Suprapubic skin (tissue), 4 donors: ENCODE data around the gene TTC22. TPM values are rescaled to one million over a fixed set of nuclear protein-coding genes. Genes with fewer than 3 reads are reported as not detected.

ENCODE experiments used
- DNase-seq, 2 donors: peaks; one replicate each; pipeline ENCODE4 v3.0.0-alpha.2; 2019; ENCODE audit warnings: low spot score in 2 of 2
- H3K27ac ChIP-seq: fragments of 200-600 bp; sonication (generic); one replicate; pipeline ENCODE4 v1.5.1; 2019
- H3K27me3 ChIP-seq: fragments of 200-600 bp; sonication (generic); one replicate; pipeline ENCODE4 v1.5.1; 2019
- H3K36me3 ChIP-seq: fragments of 200-600 bp; sonication (generic); one replicate; pipeline ENCODE4 v1.5.1; 2019
- H3K4me1 ChIP-seq: fragments of 200-600 bp; sonication (generic); one replicate; pipeline ENCODE4 v1.5.1; 2019
- H3K4me3 ChIP-seq: fragments of 200-600 bp; sonication (generic); one replicate; pipeline ENCODE4 v1.5.1; 2019; ENCODE audit warnings: mild to moderate bottlenecking
- H3K9me3 ChIP-seq: fragments of 200-600 bp; sonication (generic); one replicate; pipeline ENCODE4 v1.5.1; 2019
- CTCF ChIP-seq, 2 donors: fragments of 200-600 bp in 1 of 2; fragments of 450-650 bp in 1 of 2; sonication (generic) in 1 of 2; IDR thresholded peaks; one replicate each; pipeline ENCODE4 v1.5.1; 2016 to 2019; ENCODE audit warnings: antibody characterized with exemption in 2 of 2, mild to moderate bottlenecking in 1 of 2, moderate library complexity in 1 of 2
- EP300 ChIP-seq: sonication (generic); formaldehyde crosslinking; IDR thresholded peaks from one replicate; pipeline ENCODE4 v1.6.1; 2017; ENCODE audit warnings: antibody characterized with exemption
- POLR2A ChIP-seq, 2 donors: fragments of 450-650 bp; IDR thresholded peaks; one replicate each; pipeline ENCODE4 v1.6.1; 2017; ENCODE audit warnings: antibody characterized with exemption in 2 of 2, mild to moderate bottlenecking in 2 of 2, moderate library complexity in 2 of 2
- POLR2AphosphoS5 ChIP-seq, 3 donors: sonication (generic); formaldehyde crosslinking; IDR thresholded peaks; one replicate each; pipeline ENCODE4 v1.6.1; 2017; ENCODE audit warnings: antibody characterized with exemption in 3 of 3
- WGBS: methylation state at CpG from one replicate; pipeline ENCODE4 v1.1.5; 2018; 5-methylcytosine and 5-hydroxymethylcytosine counted together
- total RNA-seq, 4 donors: library from RNA; depleted of rRNA; stranded (reverse); fragments of >200 nt; gene quantifications; one replicate each; pipeline ENCODE4 v1.1.0, GENCODE V29; 2016

The TTC22 gene
- total RNA-seq, 4 donors from 2014 or later, result 37.4 to 64.0 (median 58.0) TPM

- Histone ChIP-seq H3K4me1 (peaks cover 6% of the 10 kb centered on the region), H3K9me3 (no peaks in the 10 kb centered on the region), H3K4me3 (no peak overlapping the region), H3K27ac (no peak overlapping the region), H3K36me3 (peaks cover 8% of the 10 kb centered on the region), H3K27me3 (no peaks in the 10 kb centered on the region)
- no peak for DNase-seq
- TF ChIP-seq POLR2A (IDR thresholded peaks at IDR 0.05) (no peak), EP300 (no peak), CTCF (IDR thresholded peaks at IDR 0.05) (no peak), POLR2AphosphoS5 (IDR thresholded peaks at IDR 0.05) (no peak)
- WGBS, result 75% methylated on average over 5 of the region's 5 CpGs
Measured at GRCh38 chr1:54843449-54843848, 42.3 kb upstream of the TTC22 start.

GRCh38 chr1:54842963-54843362, 41.8 kb upstream of the TTC22 start:
- Histone ChIP-seq H3K4me1 (peaks cover 6% of the 10 kb centered on the region), H3K36me3 (peaks cover 4% of the 10 kb centered on the region), H3K4me3 (no peak overlapping the region), H3K27me3 (no peaks in the 10 kb centered on the region), H3K27ac (no peak overlapping the region), H3K9me3 (no peaks in the 10 kb centered on the region)
- peak; percentile 46 to 74 for DNase-seq
- TF ChIP-seq CTCF (IDR thresholded peaks at IDR 0.05), result no peak
- TF ChIP-seq POLR2AphosphoS5 (IDR thresholded peaks at IDR 0.05), result no peak
- no peak for TF ChIP-seq POLR2A (IDR thresholded peaks at IDR 0.05)
- TF ChIP-seq EP300, result no peak
- WGBS, result 81% methylated on average over 9 of the region's 9 CpGs

GRCh38 chr1:54842206-54842915, 41.2 kb upstream of the TTC22 start:
- peaks cover 6% of the 10 kb centered on the region for H3K4me1 ChIP-seq
- DNase-seq, result peak; percentile 16 to 60
- H3K4me3 ChIP-seq, result no peak overlapping the region
- H3K27ac ChIP-seq, result no peak overlapping the region
- H3K36me3 ChIP-seq, result peaks cover 4% of the 10 kb centered on the region
- H3K27me3 ChIP-seq, result no peaks in the 10 kb centered on the region
- TF ChIP-seq EP300 (no peak), CTCF (IDR thresholded peaks at IDR 0.05) (no peak)
- H3K9me3 ChIP-seq, result no peaks in the 10 kb centered on the region
- 94% methylated on average over 10 of the region's 10 CpGs for WGBS

- DNase-seq, result peak; percentile 35 to 37
- no peaks in the 10 kb centered on the region for H3K27me3 ChIP-seq
- no peak for TF ChIP-seq EP300
- H3K36me3 ChIP-seq, result no peaks in the 10 kb centered on the region
- no peak overlapping the region for H3K27ac ChIP-seq
- peaks cover 9% of the 10 kb centered on the region for H3K4me1 ChIP-seq
- WGBS, result 60% methylated on average over 2 of the region's 2 CpGs
- H3K9me3 ChIP-seq, result no peaks in the 10 kb centered on the region
- H3K4me3 ChIP-seq, result no peak overlapping the region
Measured at GRCh38 chr1:54839824-54840223, 38.7 kb upstream of the TTC22 start.

GRCh38 chr1:54838565-54839180, 37.5 kb upstream of the TTC22 start:
- peak; percentile 22 to 66 for DNase-seq

More at GRCh38 chr1:54838565-54839180, 37.5 kb upstream of the TTC22 start:
- WGBS, result 80% methylated on average over 5 of the region's 5 CpGs
- peaks cover 12% of the 10 kb centered on the region for H3K4me1 ChIP-seq
- H3K9me3 ChIP-seq, result no peaks in the 10 kb centered on the region
- no peak for TF ChIP-seq EP300
- no peak for TF ChIP-seq POLR2A (IDR thresholded peaks at IDR 0.05)
- TF ChIP-seq POLR2AphosphoS5 (IDR thresholded peaks at IDR 0.05), result no peak
- TF ChIP-seq CTCF (IDR thresholded peaks at IDR 0.05), result no peak
- no peak overlapping the region for H3K27ac ChIP-seq
- H3K36me3 ChIP-seq, result no peaks in the 10 kb centered on the region
- H3K4me3 ChIP-seq, result no peak overlapping the region
- no peaks in the 10 kb centered on the region for H3K27me3 ChIP-seq
